HG03135 (cell line): ENCODE data around the gene INPP5D.

ENCODE experiments used
- ATAC-seq: cut with Tn5 transposase; IDR thresholded peaks from one replicate; pipeline ENCODE4 v1.9.1; 2021; ENCODE audit warnings: mild to moderate bottlenecking, moderate library complexity; ENCODE audit not compliant: unreplicated experiment

INPP5D gene

DNA sequence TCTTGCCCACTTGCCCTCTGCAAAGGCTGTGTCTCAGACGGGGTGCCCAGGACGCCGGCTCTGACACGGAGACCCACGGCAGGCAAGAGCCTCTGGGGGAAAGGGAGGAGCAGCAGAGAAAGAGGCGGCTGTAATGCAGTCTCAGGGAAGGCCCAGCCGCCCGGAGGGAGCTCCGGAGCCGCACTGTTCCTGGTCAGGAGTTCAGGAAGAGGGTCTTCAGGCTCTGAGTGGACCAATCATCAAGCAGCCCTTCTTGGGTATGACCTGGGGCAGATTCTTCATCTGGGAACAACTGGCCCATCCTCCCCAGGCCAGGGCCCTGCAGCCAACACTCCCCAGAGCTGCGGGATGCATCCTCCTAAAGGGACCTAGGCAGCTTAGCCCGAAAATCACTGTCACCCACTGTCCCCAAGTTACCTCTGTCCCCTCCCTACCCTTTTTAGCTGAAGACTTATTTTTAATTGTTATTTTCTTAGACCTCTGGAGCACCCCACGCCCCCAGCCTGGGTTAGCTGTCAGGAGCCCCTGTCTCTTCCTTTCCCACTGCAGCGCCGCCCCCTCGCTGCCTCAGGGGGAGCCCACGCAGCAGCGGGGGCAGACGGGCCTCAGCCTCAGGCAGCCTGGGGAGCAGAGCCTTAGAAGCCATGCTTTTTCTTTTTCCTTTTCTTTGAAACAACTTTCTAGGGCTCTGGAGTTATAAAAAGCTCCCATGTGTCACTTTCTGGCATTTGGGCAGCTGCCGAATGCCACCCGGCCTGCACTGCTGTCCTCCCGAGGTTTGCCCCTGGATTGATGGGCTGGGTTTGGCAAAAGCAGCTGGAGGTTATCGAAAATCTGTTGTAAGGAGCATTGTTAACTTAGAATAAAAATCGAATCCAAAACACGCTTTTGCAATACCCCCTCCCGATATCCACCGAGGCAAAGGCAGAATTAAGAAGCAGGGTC, 28.3 kb upstream of the INPP5D start:
- ATAC-seq = no peak

GRCh38 chr2:233032551-233033320, 27.4 kb upstream of the INPP5D start, which contains the start of gene NEU2:
TSS of gene NEU2 (plus strand) at chr2:233032672. CDS start at chr2:233032672, 0 bp downstream.
- ATAC-seq = no peak

GRCh38 chr2:233033672-233034071, 26.5 kb upstream of the INPP5D start:
- no peak for ATAC-seq

DNA sequence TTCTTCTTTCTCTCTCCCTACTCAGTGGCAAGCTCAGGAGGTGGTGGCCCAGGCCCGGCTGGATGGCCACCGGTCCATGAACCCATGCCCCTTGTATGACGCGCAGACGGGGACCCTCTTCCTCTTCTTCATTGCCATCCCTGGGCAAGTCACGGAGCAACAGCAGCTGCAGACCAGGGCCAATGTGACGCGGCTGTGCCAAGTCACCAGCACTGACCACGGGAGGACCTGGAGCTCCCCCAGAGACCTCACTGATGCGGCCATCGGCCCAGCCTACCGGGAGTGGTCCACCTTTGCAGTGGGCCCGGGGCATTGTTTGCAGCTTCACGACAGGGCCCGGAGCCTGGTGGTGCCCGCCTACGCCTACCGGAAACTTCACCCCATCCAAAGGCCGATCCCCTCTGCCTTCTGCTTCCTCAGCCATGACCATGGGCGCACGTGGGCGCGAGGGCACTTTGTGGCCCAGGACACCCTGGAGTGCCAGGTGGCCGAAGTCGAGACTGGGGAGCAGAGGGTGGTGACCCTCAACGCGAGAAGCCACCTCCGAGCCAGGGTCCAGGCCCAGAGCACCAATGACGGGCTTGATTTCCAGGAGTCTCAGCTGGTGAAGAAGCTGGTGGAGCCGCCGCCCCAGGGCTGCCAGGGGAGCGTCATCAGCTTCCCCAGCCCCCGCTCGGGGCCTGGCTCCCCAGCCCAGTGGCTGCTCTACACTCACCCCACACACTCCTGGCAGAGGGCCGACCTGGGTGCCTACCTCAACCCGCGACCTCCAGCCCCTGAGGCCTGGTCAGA, 25.9 kb upstream of the INPP5D start:
- ATAC-seq = no peak

DNA sequence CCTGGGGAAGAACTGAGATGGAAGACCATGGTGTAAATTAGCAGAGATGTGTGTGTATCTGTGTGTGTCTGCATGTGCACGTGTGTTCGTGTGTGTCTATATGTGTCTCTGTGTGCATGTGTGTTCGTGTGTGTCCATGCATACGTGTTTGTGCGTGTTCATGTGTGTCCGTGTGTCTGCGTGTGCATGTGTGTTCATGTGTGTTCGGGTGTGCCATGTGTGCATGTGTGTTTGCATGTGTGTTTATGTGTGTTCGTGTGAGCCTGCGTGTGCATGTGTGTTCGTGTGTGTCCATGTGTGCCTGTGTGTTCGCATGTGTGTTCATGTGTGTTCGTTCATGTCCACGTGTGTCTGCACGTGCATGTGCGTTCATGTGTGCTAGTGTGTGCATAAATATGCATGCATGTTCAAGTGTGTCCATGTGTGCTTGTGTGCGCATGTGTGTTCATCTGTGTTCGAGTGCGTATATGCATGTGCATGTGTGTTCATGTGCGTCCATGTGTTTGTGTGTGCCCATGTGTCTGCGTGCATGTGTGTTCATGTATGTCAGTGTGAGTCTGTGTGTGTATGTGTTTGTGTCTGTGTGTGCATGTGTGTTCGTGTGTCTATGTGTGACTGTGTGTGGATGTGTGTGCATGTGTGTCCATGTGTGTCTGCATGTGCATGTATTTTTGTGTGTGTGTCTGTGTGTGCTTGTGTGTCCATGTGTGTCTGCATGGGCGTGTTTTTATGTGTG, 24.5 kb upstream of the INPP5D start:
- ATAC-seq = no peak

DNA sequence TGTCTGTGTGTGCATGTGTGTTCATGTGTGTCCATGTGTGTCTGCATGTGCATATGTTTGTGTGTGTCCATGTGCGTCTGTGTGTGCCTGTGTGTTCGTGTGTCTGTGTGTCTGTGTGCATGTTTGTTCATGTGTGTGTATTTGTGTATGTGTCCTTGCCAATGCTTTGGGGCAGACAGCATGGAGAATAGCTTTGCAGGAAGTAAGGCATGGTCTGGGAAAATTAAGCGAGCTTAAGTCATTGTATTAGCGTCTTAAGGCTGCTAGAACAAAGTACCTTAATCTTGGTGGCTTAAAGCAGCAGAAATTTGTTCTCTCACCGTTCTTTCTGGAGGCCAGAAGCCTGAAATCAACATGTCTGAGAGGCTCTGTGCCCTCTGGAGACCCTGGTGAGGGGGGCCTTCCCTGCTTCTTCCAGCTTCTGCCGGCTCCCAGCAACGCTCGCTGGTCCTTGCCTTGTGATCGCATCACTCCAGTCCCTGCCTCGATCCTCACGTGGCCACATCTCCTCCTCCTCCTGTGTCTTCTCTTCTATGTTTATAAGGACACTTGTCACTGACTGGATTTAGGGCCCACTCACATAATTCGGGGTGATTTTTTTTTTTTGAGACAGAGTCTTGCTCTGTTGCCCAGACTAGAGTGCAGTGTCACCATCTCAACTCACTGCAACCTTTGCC, 23.8 kb upstream of the INPP5D start:
- no peak for ATAC-seq

DNA sequence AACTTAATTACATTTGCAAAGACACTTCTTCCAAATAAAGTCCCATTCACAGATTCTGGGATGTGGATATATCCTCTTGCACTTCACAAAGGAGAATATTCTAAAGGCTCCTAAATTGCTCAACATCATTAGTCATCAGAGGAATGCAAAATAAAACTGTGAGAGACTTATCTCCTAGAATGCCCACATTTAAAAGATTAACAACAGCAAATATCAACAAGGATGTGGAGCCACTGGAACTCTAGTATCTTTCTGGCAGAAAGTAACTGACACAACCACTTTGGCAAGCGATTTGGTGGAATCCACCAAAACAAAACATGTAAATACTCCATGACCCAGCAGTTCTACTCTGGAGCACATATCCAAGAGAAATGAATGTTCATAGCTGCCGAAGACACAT, 23.1 kb upstream of the INPP5D start:
- no peak for ATAC-seq

- no peak for ATAC-seq
Measured at GRCh38 chr2:233039212-233039845, 20.8 kb upstream of the INPP5D start.

DNA sequence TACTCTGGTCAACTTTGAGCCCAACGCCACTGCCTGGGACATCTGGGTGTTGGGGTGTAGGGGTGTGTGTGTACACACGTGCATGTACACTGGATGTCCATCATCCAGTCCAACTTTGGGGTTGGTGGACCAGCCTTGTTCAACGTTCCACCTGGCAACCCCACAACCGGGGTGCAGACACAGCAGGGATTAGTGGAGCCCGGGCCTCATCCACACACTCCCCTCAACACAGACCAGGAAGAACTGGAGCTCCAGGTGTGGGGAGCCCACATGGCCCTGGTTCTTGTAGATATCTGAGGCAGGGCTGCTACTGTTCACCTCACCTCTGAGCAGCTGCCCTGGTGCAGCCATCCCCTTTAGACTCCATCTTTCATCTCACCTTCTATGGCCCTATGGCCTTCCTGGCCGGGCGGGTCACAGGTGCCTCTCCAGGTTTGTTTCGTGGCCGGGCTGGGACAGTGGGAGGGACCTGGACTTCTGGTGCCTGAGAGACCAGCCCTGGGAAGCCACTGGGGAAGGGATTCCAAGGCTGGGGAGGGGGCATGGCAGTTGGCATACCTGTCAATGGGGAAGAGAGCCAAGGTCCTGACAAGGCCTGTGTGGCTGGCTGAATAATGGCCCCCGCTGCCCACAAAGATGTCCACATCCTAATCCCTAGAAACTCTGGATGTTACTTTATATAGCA, 20.2 kb upstream of the INPP5D start:
- ATAC-seq = no peak

DNA sequence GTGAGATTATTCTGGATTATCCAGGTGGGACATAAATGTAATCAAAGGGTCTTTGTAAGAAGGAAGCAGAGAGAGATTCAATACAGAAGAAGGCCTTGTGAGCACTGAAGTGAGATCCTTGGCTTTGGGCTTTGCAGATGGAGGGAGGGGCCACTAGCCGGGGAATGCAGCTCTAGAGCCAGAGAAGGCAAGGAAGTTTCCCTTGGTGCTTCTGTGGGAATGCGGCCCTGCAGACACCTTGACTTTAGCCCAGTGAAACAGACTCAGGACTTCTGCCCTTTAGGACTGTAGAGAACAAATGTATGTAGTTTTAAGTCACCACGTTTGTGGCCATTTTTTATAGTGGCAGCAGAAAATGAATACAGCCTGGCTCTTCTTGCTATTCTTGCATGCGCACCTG, 19.6 kb upstream of the INPP5D start:
- no peak for ATAC-seq

- no peak for ATAC-seq
Measured at GRCh38 chr2:233041722-233042323, 18.3 kb upstream of the INPP5D start.

DNA sequence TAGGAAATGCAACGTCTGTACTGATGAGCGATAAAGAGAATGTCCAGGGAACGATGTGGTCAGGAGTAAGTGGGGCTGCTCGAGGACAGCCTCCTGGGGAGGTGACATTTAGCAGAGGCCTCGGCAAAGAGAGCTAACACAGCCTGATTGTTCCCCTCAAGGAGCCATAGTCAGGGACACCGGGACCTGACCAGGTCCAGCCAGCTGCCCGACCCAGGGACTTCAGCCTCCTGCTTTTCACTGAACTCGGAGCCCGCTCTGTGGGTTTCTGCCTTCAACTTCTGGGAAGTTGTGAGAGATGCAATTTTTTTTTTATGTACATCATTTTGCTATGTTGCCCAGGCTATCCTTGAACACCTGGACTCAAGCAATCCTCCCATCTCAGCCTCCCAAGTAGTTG, 17.6 kb upstream of the INPP5D start:
- ATAC-seq = no peak

DNA sequence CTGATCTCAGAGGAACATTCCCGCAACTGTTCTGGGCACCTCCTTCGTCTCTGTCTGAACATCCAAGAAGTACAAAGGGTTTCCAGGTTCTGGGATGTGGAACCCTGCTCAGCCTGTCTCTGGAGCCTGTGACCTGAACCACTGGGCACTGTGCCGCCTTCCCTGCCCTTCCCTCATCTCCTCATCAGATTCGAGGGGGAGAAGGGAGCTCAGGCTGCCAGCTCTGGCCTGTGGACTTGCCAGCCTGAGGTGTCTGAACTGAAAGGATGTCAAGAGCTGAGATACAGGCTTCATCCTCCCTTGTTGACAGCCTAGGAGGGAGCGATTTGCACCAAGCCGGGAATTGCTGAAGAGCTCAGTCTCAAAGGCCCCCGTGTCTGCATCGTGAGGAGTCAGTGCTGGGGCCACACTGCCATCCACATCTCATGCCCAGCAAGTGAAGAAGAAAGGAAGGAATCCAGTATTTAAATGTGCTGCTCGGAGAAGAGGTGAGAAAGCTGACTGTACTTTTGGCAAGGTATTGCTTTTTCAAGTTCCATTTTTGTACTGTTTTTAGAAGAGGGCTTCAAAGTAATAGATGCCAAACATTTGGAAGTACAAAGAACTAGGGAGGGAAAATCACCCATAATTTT, 15.1 kb upstream of the INPP5D start:
- no peak for ATAC-seq

- no peak for ATAC-seq
Measured at GRCh38 chr2:233047206-233047605, 12.9 kb upstream of the INPP5D start.

- ATAC-seq = no peak
Measured at GRCh38 chr2:233047667-233048066, 12.5 kb upstream of the INPP5D start.

- ATAC-seq = no peak
Measured at GRCh38 chr2:233048569-233049193, 11.5 kb upstream of the INPP5D start.

DNA sequence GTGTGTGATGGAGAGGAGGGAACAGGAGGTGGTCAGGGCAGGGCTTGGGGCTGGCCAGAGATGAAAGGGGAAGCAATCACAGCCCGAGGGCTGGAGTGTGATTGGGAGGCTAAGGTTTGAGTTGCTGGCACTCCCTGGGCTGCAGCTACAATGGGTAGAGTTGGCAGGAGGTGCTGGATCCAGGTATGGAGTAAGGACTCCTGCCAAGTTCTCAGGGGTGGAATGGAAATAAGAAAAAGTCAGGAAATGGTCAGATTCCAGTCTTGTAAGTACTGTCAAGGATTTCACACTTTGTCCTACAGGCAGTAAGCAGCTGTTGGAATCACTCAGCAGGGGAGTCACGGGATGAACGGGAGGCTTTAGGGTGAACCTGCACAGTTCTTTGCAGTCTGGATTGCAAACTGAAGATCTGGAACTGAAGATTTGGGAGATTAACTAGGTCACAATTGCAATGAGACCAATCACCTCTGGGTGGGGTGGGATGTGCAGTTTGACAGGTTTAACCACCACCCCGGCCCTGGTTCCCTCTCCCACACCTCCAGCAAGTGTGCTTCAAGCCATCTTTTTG, 10.9 kb upstream of the INPP5D start:
- ATAC-seq = no peak
